Measurements from ENCODE around the gene TRNP1.

DNA sequence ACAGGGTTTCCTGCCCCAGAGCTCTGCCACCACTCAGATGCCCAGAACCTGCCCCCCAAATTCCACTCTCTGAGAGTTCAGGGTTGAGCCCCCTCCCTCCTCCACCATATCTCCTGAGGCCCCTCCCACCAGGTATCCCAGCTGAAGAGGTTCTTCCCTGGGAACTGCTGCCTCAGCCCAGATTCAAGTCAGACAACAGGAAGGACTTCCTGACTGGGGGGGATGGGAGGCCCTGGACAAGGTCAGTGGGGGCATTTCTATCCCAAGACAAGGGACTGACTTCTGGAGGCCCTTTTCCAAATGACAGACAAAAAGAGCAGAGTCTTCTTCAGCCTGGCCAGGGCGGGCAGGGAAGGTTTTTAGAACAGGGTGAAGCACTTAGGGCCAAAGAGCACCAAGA, 43.2 kb downstream of the TRNP1 start:
- TF ChIP-seq, protein P1, sequence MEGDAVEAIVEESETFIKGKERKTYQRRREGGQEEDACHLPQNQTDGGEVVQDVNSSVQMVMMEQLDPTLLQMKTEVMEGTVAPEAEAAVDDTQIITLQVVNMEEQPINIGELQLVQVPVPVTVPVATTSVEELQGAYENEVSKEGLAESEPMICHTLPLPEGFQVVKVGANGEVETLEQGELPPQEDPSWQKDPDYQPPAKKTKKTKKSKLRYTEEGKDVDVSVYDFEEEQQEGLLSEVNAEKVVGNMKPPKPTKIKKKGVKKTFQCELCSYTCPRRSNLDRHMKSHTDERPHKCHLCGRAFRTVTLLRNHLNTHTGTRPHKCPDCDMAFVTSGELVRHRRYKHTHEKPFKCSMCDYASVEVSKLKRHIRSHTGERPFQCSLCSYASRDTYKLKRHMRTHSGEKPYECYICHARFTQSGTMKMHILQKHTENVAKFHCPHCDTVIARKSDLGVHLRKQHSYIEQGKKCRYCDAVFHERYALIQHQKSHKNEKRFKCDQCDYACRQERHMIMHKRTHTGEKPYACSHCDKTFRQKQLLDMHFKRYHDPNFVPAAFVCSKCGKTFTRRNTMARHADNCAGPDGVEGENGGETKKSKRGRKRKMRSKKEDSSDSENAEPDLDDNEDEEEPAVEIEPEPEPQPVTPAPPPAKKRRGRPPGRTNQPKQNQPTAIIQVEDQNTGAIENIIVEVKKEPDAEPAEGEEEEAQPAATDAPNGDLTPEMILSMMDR (IDR thresholded peaks at IDR 0.05), result no peak
- no peak for TF ChIP-seq POLR2A (IDR thresholded peaks at IDR 0.05)

Data from testis (tissue), 2 donors.